HG03103 (cell line): Measurements from ENCODE around the gene ZMYM4.

ENCODE experiments used
- ATAC-seq: cut with Tn5 transposase; IDR thresholded peaks from one replicate; pipeline ENCODE4 v1.9.1; 2021; ENCODE audit warnings: low read depth; ENCODE audit not compliant: unreplicated experiment

The ZMYM4 gene

GRCh38 chr1:35274197-35274596, 5.7 kb downstream of the ZMYM4 start:
- no peak for ATAC-seq

GRCh38 chr1:35278886-35279554, 10.5 kb downstream of the ZMYM4 start:
- no peak for ATAC-seq

DNA sequence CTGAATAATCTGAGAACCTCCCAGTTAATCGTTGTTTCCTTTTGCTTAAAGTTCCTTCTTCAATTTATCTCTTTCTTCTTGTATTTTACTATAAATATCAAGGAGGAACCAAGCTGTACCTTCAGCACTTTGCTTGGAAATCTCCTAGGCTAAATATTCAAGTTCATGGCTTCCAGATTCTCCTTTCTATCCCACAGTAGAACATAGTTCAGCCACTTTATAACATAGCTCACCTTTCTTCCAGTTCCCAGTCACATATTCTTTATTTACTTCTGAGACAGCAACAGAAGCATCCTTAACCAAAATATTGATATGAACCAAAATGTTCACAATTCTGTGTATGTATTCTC, 11.0 kb downstream of the ZMYM4 start:
- ATAC-seq: no peak

DNA sequence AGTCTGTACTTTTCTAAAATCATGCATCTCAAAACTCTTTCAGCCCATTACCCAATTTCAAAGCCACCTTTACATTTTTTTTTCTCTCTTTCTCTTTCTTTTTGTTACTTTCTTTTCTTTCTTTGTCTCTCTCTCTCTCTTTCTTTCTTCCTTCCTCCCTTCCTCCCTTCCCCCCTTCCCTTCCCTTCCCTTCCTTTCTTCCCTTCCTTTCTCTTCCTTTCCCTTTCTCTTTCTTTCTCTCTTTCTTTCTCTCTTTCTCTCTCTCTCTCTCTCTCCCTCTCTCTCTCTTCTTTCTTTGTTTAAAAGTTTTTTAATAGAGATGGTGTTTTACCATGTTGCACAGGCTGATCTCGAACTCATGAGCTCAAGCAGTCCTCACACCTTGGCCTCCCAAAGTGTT, 11.5 kb downstream of the ZMYM4 start:
- ATAC-seq: no peak

- no peak for ATAC-seq
These were observed 13.1 kb downstream of the ZMYM4 start for GRCh38 chr1:35281565-35281964.

DNA sequence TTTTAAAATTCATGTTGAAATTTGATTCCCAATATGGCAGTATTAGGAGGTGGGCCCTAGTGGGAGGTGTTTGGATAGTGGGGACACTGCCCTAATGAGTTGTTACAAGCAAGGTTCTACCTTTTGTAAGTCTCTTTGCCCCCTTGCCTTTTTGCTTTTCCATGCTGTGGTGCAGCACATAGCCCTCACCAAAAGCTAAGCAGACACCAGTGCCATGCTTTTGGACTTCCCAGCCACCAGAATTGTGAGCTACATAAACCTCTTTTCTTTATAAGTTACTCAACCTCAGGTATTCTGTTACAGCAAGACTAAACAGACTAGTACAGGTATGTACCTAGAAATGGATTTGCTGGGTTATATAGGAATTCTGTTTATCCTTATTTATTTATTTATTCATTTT, 13.7 kb downstream of the ZMYM4 start:
- no peak for ATAC-seq

DNA sequence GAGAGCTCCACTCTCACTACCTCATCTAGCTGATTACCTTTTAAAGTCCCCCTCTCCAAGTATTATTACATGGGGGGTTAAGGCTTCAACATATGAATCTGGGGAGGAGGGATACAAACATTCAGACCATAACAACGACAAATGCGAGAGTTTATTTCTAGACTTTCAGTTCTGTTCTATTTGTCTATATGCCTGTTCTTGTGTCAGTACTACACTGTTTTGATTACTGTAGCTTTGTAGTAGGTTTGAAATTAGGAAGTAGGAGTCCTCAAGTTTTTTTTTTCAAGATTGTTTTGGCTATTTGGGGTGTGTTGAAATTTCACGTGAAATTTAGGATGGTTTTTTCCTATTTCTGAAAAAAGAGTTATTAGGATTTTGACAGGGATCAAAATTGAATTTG, 16.3 kb downstream of the ZMYM4 start:
- ATAC-seq: no peak

- no peak for ATAC-seq
These were observed 17.5 kb downstream of the ZMYM4 start for GRCh38 chr1:35285771-35286606.

DNA sequence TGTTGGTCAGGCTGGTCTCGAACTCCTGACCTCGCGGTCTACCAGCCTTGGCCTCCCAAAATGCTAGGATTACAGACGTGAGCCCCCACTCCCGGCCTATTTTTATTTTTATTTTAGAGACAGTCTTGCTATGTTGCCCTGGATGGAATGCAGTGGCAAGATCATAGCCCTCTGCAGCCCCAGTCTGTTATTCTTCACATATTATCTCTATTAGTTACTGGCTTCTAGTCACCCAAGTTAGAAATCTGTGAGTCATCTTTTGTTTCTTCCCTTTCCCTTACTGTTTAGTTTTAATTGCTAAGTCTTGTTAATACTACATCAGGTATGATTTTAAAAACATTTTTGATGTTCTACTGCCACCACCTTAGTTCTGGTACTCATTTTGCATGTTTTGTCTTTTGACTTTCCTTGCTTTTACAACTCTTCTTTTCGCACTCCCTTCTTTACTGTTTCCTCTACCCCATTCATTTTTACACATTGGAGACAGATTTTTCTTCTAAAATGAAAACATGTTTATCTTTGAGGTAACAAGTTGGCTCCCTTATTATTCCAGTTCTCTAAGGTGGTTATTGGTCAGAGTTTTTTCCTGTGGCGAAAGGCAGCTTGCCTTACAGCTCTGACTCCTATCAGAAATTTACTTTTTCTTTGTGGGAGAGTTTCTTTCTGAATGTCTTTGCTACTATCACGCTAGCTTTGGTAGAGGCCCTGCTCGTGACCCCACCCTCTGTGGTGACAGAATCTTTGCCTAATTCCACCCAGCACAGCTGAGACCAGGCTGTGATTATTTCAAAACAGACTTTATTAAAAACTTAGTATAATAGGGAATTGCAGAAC, 19.5 kb downstream of the ZMYM4 start:
- no peak for ATAC-seq

GRCh38 chr1:35288761-35289160, 20.3 kb downstream of the ZMYM4 start:
- no peak for ATAC-seq

DNA sequence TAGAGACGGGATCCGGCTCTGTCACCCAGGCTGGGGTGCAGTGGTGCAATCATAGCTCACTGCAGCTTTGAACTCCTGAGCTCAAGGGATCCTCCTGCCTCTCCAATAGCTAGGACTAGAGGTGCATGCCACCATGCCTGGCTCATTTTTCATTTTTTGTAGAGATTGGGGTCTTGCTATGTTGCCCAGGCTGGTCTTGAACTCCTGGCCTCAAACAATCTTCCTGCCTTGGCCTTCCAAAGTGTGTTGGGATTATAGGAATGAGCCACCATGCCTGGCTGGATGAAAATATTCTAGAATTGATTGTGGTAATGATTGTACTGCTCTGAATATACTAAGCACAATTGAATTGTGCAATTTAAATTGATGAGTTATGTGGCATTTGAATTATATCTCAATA, 21.9 kb downstream of the ZMYM4 start:
- ATAC-seq: no peak

DNA sequence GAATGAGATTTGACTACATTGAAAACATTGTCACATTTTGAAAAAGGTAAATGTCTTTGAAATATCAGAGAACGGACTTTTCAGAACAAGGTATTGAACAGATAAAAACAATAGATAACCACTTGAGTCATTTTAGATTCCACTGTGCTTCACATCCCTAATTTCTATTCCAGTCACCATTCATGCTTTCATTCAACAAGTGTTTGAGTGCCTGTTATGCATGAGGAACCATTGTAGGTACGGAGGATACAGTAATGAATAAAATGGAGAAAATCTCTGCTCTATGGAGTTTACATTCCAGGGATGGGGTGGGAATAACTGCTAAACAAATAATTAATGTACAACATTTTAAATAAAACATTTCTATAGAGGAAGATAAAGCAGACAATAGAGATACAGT, 26.3 kb downstream of the ZMYM4 start:
- no peak for ATAC-seq

- ATAC-seq: no peak
These were observed 29.4 kb downstream of the ZMYM4 start for GRCh38 chr1:35297886-35298285.

GRCh38 chr1:35298464-35298863, 30.0 kb downstream of the ZMYM4 start:
- no peak for ATAC-seq

- ATAC-seq: no peak
These were observed 31.9 kb downstream of the ZMYM4 start for GRCh38 chr1:35300376-35300775.

GRCh38 chr1:35301674-35302392, 33.3 kb downstream of the ZMYM4 start:
- no peak for ATAC-seq

DNA sequence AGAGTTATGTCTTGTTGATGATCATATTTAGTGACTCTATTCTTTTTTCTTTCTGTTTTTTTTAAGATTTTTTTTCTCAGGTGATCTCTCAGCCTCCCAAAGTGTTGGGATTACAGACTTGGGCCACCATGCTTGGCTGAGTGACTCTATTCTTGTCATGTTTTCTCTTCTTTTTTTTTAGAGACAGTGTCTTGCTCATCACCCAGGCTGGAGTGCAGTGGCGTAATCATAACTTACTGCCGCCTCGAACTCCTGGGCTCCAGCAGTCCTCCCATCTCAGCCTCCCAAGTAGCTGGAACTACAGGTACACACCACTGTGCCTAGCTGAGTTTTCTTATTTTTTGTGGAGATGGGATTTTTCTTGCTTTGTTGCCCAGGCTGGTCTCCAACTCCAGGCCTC, 36.9 kb downstream of the ZMYM4 start:
- no peak for ATAC-seq

- no peak for ATAC-seq
These were observed 47.1 kb downstream of the ZMYM4 start for GRCh38 chr1:35315649-35316048.

DNA sequence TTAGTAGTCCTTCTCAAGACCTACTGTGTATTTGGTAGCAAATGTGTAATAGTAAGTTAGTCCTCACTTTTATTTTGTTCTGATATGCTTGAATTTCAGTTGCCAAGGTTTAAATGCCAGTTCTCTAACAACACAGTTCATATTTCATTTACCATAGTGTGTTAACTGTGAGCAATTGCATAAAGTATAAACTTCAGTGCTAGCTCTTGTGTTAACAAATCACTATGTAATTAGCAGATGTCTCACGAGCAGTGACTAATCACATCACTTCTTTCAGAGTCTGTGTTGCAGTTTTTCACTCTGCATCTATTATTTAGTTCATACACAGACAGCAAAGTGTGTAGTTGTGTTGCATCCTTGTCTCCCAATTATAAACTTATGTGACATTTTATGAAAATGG, 47.8 kb downstream of the ZMYM4 start:
- no peak for ATAC-seq

DNA sequence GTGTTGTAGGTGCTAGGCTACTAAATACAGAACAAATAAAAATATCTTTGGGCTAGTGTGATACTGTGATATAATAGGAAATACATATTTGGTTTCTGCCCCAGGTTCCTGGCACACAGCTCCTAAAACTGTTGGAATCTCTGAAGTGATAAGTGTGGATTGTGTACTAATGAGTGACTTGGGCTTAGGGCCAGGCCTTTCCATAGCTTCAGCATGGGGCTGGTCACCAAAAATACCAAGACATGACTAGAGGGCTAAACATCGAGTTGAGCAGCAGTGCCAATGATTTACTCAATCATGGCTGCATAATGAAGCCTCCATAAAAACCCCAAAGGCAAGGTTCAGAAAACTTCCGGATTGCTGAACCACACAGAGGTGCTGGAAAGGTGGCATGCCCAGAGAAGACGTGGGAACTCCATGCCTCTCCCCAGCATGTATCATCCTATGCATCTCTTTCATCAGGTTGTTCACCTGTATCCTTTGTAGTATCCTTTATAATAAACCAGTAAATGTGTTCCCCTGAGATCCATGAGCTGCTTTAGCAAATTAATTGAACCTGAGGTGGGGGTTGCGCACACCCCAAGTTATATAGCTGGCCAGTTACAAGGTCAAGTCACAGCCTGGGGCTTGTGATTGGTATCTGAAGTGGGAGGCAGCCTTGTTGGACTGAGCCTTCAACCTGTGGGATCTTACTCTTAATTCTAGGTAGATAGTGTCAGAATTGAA, 51.6 kb downstream of the ZMYM4 start:
- ATAC-seq: no peak
